ENCODE data around the gene SEZ6L. TPM values are rescaled to one million over a fixed set of nuclear protein-coding genes. Genes with fewer than 3 reads are reported as not detected.

Gene SEZ6L
- total and polyA plus RNA-seq, 10 of the 15 experiments (the other 5 are each of a cell fraction or from before 2014, with no cell fraction given), result not detected

GRCh38 chr22:26380072-26380830, 211.0 kb downstream of the SEZ6L start:
- BruUV-seq (replicated peaks), result no TSS peak
- no peak for ATAC-seq
- Histone ChIP-seq H3K36me3 (ENCODE audit: control insufficient read depth in 2 of 2, insufficient read depth in 2 of 2, low read length in 1 of 2) (no peaks in the 10 kb centered on the region), H3K4me3 (no peak overlapping the region), H3K9ac (ENCODE audit: control insufficient read depth, insufficient read depth, low read length) (no peak overlapping the region), H2AFZ (ENCODE audit: control insufficient read depth, low read depth, low read length) (no peak overlapping the region), H4K20me1 (ENCODE audit: control insufficient read depth, insufficient read depth) (no peaks in the 10 kb centered on the region), H3K4me1 (ENCODE audit: control insufficient read depth, insufficient read depth, low read length) (no peaks in the 10 kb centered on the region), H3K9me3 (replicated peaks; ENCODE audit: control insufficient read depth, insufficient read depth, low read length) (no peaks in the 10 kb centered on the region; the same call in 2 of the 3 replicates), H3K79me2 (ENCODE audit: control insufficient read depth, insufficient read depth, low read length) (no peaks in the 10 kb centered on the region), H3K27ac (ENCODE audit: control insufficient read depth, insufficient read depth) (no peak overlapping the region), H3K4me2 (ENCODE audit: control insufficient read depth, insufficient read depth) (no peak overlapping the region), H3K27me3 (replicated peaks in 1 of 2; ENCODE audit: control insufficient read depth in 2 of 2, insufficient read depth in 2 of 2, low read length in 1 of 2) (peaks cover 3 to 9% of the 10 kb centered on the region in 2 experiments)
- 48% methylated on average over 10 of the region's 10 CpGs for WGBS (ENCODE audit: insufficient coverage, insufficient replicate concordance, low lambda C conversion rate, missing lambda C conversion rate)
- TF ChIP-seq RUNX3 (IDR thresholded peaks at IDR 0.05; ENCODE audit: low read length) (0 out of 2 replicates have a peak, but pooled peaks have one; percentile 18), ZNF274 (IDR thresholded peaks at IDR 0.05; ENCODE audit: insufficient read depth, insufficient read length) (no peak)
- intact Hi-C loops (cut with micrococcal nuclease; ENCODE audit: unreplicated experiment) (no loop called here), in situ Hi-C loops (cut with MboI) (no loop called here)
- DNase-seq (ENCODE audit: low read depth, low spot score), result no peak
- ChIA-PET CTCF (interaction anchor here (1.3 to 2.8 kb wide), 3 partner anchors 13 to 82 kb away, joined by 3 to 12 read pairs (median 5); no protein-coding TSS in a partner anchor), SMC1A (ENCODE audit: uncharacterized antibody, unreplicated experiment) (interaction anchor here (0.6 to 2.5 kb wide), 3 partner anchors 9 to 80 kb away, joined by 3 to 6 read pairs (median 3); no protein-coding TSS in a partner anchor), RAD21 (ENCODE audit: unreplicated experiment) (no interaction called here), POLR2A (no interaction called here)
- no peak for FAIRE-seq

GRCh38 chr22:26382782-26383181, 213.5 kb downstream of the SEZ6L start:
- Histone ChIP-seq H3K4me2 (ENCODE audit: control insufficient read depth, insufficient read depth) (no peak overlapping the region), H3K27me3 (replicated peaks in 1 of 2; ENCODE audit: control insufficient read depth in 2 of 2, insufficient read depth in 2 of 2, low read length in 1 of 2) (peaks cover 3 to 9% of the 10 kb centered on the region in 2 experiments), H3K79me2 (ENCODE audit: control insufficient read depth, insufficient read depth, low read length) (no peaks in the 10 kb centered on the region), H3K9me3 (replicated peaks; ENCODE audit: control insufficient read depth, insufficient read depth, low read length) (no peaks in the 10 kb centered on the region; the same call in 2 of the 3 replicates), H3K9ac (ENCODE audit: control insufficient read depth, insufficient read depth, low read length) (no peak overlapping the region), H4K20me1 (ENCODE audit: control insufficient read depth, insufficient read depth) (no peaks in the 10 kb centered on the region), H3K27ac (ENCODE audit: control insufficient read depth, insufficient read depth) (no peak overlapping the region), H2AFZ (ENCODE audit: control insufficient read depth, low read depth, low read length) (no peak overlapping the region), H3K4me1 (ENCODE audit: control insufficient read depth, insufficient read depth, low read length) (no peaks in the 10 kb centered on the region), H3K36me3 (ENCODE audit: control insufficient read depth in 2 of 2, insufficient read depth in 2 of 2, low read length in 1 of 2) (no peaks in the 10 kb centered on the region), H3K4me3 (no peak overlapping the region)
- POLR2A ChIA-PET, result interaction anchor here (0.7 kb wide), 1 partner anchor 576 kb away, joined by 4 read pairs; no protein-coding TSS in a partner anchor
- intact Hi-C loops (cut with micrococcal nuclease; ENCODE audit: unreplicated experiment), result no loop called here
- CTCF ChIA-PET, result interaction anchor here (0.6 to 4.0 kb wide), 6 partner anchors 16 to 1223 kb away, joined by 3 to 31 read pairs (median 4); no protein-coding TSS in a partner anchor
- SMC1A ChIA-PET (ENCODE audit: uncharacterized antibody, unreplicated experiment), result interaction anchor here (1.3 to 1.7 kb wide), 3 partner anchors 8 to 77 kb away, joined by 3 to 4 read pairs (median 4); no protein-coding TSS in a partner anchor
- WGBS (ENCODE audit: insufficient coverage, insufficient replicate concordance, low lambda C conversion rate, missing lambda C conversion rate), result 0% methylated on average over 3 of the region's 3 CpGs
- no peak for ATAC-seq
- RAD21 ChIA-PET (ENCODE audit: unreplicated experiment), result interaction anchor here (0.8 kb wide), 1 partner anchor 100 kb away, joined by 3 read pairs; no protein-coding TSS in a partner anchor
- in situ Hi-C loops (cut with MboI), result no loop called here
- BruUV-seq (replicated peaks), result no TSS peak
- FAIRE-seq, result no peak
- DNase-seq (ENCODE audit: low read depth, low spot score), result no peak
- TF ChIP-seq HDAC2 (IDR thresholded peaks at IDR 0.05), result no peak
- no peak for TF ChIP-seq TBL1XR1 (IDR thresholded peaks at IDR 0.05; ENCODE audit: low read depth, low read length)
- TF ChIP-seq CHD4 (IDR thresholded peaks at IDR 0.05), result no peak
- TF ChIP-seq ESRRA (IDR thresholded peaks at IDR 0.05; ENCODE audit: low read length), result no peak
- TF ChIP-seq RB1 (IDR thresholded peaks at IDR 0.05; ENCODE audit: borderline replicate concordance), result no peak
- TF ChIP-seq ATF2 (IDR thresholded peaks at IDR 0.05; ENCODE audit: low read length), result no peak
- TF ChIP-seq ZSCAN29 (IDR thresholded peaks at IDR 0.05), result no peak
- TF ChIP-seq MYC (IDR thresholded peaks at IDR 0.05; ENCODE audit: insufficient read depth, insufficient read length, insufficient replicate concordance, low read length, severe bottlenecking), result no peak
- TF ChIP-seq SMAD5 (IDR thresholded peaks at IDR 0.05; ENCODE audit: low read depth), result no peak
- TF ChIP-seq PML (IDR thresholded peaks at IDR 0.05; ENCODE audit: low read length), result no peak
- no peak for TF ChIP-seq KAT2A (conservative IDR thresholded peaks at IDR 0.05; ENCODE audit: control insufficient read depth, low read depth, low read length)
